Hematopoietic multipotent progenitor cell treated with erythropoietin and hydrocortisone succinate and interleukin-3 and kit ligand, for 15 days (in vitro differentiated cells): Measurements from ENCODE around the gene MED29.
"Not testable (repeated sequence)": the region's sequence is repeated elsewhere in the genome, so short reads cannot be mapped to it uniquely, and the experiment has no call there.

Experiments
- DNase-seq: peaks from one replicate; pipeline ENCODE4 v3.0.0-alpha.2; 2015; ENCODE audit warnings: low spot score

MED29 gene

GRCh38 chr19:39372047-39372802 is 19.0 kb upstream of the MED29 start:
- no peak for DNase-seq

- no peak for DNase-seq
These were observed 18.2 kb upstream of the MED29 start for GRCh38 chr19:39372941-39373340.

GRCh38 chr19:39375929-39376328 is 15.2 kb upstream of the MED29 start:
- no peak for DNase-seq

- DNase-seq, result no peak
These were observed 13.5 kb upstream of the MED29 start for GRCh38 chr19:39377373-39378362.

- not testable (repeated sequence) for DNase-seq
These were observed 11.8 kb upstream of the MED29 start for GRCh38 chr19:39379366-39379765.

DNA sequence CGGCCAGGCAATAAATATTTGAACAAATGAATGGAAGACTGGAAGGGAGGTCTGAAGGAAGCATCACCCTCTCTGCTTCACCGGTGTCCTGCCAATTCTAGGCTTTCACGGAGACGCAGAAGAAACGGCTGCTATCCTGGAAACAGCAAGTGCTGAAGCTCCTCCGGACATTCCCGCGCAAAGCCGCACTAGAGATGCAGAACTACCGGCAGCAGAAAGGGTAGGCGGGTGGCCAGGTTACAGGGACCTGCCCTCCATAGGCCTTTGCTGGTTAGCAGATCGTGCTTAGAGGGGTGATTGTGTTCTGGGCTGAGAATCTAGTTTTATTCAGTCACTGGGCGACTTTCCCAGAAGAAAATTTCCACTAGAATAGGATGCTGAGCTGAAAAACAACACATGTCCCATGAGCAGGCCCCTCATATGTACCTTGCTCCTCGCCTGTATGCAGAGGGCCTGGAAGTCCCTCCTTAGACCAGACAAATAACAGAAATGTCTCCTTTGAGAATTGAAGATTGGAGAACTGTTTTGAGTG is 11.2 kb upstream of the MED29 start:
- no peak for DNase-seq

DNA sequence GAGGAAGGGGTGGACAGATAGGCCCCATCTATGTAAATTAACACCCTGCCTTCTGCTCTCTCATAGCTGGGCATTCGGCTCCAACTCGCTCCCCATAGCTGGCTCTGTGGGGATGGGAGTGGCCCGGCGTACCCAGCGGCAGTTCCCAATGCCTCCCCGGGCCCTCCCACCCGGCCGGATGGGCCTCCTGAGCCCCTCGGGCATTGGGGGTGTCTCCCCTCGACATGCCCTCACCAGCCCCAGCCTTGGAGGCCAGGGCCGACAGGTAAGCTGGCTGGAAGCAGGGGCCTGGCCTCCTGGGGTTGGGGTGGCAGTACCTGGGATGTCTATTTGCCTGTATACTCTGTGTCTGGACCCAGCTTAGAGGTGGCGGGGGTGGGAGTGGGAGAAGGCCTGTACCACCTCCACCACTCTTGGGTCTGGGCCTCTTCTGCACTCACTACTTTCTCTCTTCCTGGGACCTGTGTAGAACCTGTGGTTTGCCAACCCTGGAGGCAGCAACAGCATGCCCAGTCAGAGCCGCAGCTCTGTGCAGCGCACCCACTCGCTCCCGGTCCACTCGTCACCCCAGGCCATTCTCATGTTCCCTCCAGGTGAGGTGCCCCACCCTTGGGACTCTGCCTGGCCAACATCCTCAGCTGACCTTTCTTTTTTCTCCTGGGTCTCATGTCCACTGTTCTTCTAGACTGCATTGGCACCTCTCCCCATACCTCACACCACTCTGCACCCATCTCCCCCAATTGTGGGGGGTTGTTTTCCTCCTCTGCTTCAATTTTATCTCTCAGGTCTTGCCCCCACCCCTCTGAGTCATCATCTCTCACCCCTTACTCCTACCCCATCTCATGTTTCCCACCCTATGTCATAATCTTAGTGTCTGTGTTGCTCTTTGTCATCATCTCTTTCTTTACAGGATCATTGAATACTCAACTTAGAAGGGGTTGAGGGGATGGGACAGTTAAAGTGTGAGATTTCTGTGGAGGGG is 10.4 kb upstream of the MED29 start:
- DNase-seq, result no peak

DNA sequence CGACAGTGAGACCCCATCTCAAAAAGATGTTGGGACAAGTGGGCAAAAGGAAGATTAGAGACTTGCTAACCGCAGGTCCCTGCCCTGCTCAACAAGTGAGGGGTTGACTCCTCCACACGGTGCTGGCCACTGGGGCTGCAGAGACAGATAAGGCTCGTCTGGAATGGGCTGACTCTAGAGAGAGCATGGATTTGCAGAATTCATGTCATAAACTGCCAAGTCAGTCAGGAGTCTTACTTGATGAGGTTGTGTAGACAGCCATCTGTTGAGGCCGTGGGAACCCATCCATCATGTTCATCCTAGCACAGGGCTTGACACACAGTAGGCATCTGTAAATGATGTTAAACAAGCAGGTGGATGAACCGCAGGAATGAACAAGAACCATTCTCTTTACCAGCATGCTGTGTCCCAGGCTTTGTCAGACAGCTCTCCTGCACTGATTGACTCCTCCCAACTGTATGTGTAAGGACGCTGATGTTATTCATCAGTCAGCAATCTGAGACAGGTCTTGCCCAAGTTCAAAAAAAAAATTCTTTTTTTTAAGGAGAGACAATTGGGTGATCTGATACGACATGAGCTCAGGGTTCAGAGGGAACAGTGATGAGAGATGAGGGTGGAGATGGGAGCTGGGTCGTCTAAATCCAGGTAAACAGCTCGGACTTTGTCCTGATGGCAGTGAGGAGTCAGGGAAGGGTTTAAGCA is 9.1 kb upstream of the MED29 start:
- DNase-seq, result no peak

DNA sequence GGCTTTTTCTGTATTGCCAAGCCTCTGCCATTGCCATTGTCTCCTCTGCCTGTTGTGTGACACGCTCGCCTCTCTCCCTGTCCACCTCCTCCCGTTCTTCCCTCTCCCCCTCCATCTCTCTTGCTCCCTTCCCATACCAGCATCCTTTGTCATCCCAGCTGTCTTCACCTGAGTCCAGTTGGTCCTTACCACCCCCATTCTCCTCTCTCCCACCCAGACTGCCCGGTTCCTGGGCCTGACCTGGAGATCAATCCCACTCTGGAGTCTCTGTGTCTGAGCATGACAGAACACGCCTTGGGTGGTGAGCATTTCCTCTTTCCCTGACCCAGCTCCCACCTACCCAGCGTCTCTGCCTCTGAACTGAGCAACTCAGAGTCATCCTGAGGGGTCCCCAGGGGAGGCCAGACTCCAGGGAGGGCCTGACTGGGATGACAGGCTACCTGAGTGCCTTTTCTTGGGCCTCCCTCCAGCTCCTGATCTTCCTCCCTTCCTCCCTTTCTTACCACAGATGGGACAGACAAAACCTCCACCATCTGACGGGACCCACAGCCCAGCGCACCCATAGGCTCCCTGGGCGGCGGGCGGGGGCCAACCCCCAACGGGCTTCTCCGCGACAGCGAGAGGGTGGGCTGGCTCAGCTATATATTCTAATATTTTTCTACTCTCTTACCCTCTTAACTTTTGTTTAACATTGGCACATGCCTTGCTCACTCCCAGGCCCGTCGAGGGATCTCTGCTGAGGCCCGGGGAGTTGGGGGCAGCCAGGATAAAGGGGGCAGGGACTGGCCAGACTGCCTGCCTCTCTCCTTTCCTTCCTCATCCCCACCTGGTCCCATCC is 8.0 kb upstream of the MED29 start:
- DNase-seq, result no peak

DNA sequence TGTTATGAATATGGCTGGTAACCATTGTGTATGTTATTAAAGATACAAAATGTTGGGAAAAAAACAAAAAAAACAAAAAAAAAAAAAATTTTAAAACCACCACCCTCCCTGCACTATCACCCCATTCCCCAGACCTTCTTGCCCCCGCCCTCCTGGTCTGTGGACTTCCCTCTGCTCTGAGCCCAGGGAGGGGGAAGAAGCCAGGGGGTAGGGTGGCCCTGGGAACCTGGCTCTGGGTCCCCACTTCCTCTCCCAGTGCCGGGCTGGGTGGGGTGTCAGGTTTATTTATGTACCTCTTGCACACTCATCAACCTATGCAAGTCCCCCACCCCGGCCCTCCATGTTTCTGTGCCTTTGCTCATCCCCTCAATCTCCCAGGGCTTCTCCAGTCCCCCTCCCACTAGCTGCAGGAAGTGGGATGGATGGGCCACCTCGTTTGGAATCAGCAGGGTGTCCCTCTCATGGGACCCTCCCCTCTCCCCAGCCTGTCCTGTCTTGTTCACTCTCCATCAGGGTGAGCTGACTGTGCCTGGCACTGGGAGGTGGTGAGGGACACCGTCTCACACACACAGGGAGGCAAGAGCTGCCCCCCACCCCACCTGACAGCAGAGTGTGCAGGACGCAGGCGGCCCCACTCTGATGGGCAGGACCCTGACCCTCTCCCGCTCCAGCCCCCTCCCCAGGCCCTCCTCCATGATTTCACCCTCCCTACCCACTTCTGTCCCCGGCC is 6.2 kb upstream of the MED29 start:
- no peak for DNase-seq

DNA sequence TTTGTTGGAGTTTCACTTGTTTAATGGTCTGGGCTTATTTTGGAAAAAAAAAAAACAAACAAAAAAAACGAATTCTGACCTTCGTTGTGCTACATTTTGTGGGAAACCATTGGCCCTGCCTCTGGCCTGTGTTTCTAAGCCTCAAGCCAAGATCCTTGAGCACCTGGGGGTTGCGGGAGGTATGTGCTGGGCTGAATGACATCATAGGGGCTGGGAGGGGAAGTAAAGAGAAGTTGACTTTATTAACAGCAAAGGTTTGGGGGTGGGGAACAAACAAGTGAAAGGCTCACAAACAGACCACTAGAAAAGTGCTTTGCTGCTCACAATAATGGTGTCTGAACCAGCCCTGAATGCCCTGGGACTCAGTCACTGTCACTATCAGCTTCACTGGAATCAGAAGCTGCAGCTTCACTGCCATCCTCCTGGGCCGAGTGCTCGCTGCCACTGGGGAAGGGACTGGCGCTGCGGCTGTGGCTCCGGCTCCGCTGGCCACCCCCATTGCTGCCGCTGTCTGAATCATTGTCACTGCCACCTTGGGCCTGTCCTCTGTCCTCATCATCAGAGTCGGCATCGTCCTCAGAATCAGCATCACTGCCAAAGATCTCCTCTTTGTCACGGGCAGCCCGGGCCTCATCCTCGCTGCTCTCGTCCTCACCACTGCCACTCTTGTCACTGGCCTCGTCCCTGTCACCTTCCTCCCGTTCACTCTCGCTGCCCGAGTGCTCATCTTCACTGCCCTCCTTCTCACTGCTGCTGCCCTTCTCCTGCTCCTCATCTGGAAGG is 5.4 kb upstream of the MED29 start:
- no peak for DNase-seq

GRCh38 chr19:39386557-39386956 is 4.6 kb upstream of the MED29 start:
- DNase-seq, result no peak

- no peak for DNase-seq
These were observed 2.5 kb upstream of the MED29 start for GRCh38 chr19:39388657-39389056.

- DNase-seq, result no peak
These were observed 1.4 kb upstream of the MED29 start for GRCh38 chr19:39389631-39390414.

GRCh38 chr19:39390451-39390750 is 777 bp upstream of the MED29 start:
- peak; percentile 66 for DNase-seq

DNA sequence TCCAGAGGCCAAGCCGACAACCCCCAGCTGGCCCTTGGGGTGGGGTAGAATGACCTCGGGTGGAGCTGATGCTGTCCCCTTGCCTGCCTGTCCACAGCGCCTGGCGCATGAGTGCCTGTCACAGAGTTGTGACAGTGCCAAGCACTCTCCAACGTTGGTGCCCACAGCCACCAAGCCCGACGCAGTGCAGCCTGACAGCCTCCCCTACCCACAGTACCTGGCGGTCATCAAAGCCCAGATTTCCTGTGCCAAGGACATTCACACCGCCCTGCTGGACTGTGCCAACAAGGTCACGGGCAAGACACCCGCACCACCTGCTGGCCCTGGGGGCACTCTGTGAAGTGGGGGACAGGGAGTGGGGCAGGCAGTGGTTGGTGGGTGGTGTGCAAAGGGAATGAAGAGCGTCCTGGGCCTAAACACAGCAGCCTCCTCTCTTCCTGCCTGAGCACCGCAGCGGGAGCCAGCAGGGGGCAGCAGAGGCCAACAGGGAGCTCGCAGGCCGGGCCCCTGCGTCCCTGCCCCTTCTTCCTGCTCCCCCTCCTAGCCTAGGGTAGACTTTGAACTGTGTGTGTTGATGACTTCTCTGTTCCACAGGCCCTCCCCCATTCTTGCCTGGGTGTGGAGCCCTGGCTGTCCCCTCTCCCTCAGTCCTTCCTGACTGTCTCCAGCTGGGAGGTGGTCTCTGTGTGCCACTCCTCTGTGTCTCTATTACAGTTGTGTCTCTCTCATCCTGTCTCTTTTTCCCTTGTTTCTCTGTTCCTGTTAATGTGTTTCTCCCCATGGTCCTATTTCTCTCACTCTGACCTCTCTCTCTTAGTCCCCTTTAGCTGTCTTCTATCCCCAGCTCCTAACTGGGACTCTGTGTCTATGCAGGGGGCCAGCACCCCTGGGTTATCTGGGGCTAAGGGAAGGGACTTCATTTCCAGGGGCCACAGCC is 6.5 kb downstream of the MED29 start:
- peak; percentile 89 for DNase-seq
